Esophagus muscularis mucosa (tissue), 3 donors: ENCODE measurements around the gene PHC3.

Experiments
- CTCF ChIP-seq, 3 experiments: fragments of 200-600 bp in 2 of 3; fragments of 450-650 bp in 1 of 3; sonication (generic) in 2 of 3; IDR thresholded peaks; one replicate each; pipeline ENCODE4 v1.5.1; 2017 to 2019; ENCODE audit warnings: antibody characterized with exemption in 3 of 3, mild to moderate bottlenecking in 2 of 3, moderate library complexity in 1 of 3
- POLR2A ChIP-seq: fragments of 450-650 bp; IDR thresholded peaks from one replicate; pipeline ENCODE4 v1.6.1; 2017; ENCODE audit warnings: antibody characterized with exemption, moderate library complexity, mild to moderate bottlenecking, low read depth
- POLR2AphosphoS5 ChIP-seq, 2 donors: sonication (generic); formaldehyde crosslinking; IDR thresholded peaks; one replicate each; pipeline ENCODE4 v1.6.1; 2017; ENCODE audit warnings: antibody characterized with exemption in 2 of 2

- TF ChIP-seq CTCF (IDR thresholded peaks at IDR 0.05) (no peak), POLR2AphosphoS5 (IDR thresholded peaks at IDR 0.05) (no peak), POLR2A (no peak)
Measured at GRCh38 chr3:170132335-170132734, 49.2 kb downstream of the PHC3 start.
